NCI-H1436 (cell line): ENCODE data around the gene NAV1.

Experiments used
- DNase-seq: peaks from one replicate; lab custom pipeline; 2025; lab: John Stamatoyannopoulos, UW

NAV1 gene

DNA sequence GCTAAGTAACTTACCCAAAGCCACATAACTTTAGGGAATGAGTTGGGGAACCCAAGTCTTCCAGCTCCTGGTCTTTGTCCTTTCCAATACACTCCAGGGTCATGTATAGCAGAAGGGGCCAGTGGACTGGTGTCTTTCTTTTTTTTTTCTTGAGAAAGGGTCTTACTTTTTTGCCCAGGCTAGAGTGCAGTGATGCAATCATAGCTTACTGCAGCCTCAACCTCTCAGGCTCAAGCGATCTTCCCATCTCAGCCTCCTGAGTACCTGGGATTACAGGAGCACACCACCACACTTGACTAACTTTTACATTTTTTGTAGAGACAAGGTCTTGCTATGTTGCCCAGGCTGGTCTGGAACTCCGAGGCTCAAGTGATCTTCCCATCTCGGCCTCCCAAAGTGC lies 12.2 kb downstream of the NAV1 start:
- DNase-seq, result no peak

DNA sequence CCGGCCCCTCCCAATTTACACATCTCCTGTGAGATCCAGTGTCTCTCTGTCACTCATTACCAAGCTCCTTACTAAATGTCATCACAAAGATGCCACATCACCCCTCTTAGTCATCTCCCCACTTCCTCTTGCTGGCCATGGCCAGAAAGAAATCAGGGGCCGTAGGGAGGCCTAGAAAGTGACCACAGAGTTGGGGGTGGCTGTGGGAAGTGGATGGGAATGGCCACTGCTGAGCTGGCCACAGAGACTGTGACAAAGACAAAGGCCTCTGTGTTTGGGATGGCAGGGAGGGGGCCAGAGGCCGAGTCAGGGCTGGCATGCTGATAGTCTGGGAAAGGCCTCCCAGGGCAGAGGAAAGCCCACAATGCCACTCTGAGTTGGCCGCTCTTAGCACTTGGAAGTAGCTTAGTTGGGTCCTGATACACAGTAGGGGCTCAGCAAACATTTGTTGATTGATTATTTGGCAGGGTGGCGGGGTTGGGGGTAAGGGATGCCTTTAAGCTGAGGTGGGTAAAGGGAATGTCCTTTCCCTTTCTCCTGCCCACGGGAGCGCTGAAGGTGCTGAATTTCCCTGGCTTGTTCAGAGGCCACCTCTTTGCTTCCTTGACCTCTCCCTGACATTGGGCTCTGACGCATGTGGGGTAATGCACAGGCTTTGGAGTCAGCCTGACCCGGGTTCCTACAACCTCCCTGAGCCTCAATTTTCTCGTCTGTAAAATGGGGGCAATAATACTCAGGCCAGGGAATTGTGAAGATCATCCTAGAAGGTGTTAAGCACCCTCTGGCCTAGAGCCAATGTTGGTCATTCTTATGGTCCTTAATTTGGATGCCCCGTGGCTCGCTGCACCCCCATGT lies 13.2 kb downstream of the NAV1 start:
- DNase-seq, result no peak

DNA sequence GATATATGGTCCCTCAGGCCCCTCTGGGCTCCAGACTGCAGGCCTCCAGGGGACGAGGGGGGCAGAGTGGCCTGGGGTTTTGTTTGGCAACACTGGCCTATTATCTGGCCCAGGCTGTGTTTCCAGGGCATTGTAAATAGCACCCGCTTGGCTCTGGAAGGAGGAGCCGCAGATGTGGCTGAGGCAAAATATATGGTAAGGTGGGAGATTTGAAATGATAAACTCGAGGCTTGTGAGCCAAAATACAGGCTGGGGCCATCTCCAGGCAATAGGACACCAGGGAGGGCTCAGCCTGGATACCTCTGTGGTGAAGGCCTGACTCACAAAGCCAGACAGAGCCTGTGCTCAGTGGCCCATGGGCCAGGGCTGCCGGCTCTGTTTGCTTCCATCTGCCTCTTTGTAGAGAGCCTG lies 14.0 kb downstream of the NAV1 start:
- no peak for DNase-seq

DNA sequence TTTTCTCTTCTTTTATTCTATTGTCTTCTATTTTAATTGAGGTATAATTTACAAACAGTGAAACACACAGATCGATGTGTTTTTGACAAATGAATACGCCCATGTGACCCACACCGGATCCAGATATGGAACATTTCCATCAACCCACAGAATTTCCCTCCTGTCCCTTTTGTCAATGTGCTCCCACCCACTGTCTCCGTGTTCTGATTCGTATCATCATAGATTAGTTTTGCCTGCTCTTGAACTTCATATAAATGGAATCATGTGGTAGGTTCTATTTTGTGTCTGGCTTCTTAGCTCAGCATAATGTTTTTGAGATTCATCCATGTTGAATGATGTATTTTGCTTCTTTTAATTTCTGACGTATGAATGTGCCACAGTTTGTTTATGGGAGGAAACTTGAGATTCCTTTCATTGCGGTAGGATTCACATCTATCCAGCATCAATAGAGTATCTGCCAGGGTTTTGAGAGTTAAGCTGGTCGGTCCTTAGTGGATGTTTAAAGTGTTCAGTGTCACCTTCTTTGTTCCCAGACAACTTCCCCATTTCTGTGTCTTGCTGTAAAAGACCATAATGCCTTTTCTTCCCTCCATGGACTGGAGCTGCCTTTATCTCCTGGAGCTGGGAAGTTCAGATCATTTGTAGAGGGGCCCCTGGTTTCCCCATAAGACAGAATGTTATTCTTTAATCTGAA lies 14.7 kb downstream of the NAV1 start:
- no peak for DNase-seq

DNA sequence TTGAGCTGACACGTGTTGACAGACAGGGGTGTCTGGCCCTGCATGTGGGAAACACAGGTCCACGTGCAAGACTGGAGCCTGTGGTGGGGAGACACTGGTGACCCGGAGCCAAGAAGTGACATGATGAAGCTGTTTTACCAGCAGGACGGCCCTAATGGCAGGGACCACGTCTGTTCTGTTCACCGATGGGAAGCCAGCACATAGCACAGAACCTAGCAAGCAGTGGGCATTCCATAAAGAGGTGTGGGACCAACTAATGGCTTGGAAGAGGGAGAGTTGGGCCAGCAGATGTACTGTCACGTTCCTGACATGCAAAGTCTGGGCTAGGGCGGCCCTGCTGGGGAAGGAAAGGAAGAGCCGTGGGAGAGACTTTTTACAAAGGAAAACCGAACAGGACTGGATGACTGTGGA lies 15.3 kb downstream of the NAV1 start:
- no peak for DNase-seq

DNA sequence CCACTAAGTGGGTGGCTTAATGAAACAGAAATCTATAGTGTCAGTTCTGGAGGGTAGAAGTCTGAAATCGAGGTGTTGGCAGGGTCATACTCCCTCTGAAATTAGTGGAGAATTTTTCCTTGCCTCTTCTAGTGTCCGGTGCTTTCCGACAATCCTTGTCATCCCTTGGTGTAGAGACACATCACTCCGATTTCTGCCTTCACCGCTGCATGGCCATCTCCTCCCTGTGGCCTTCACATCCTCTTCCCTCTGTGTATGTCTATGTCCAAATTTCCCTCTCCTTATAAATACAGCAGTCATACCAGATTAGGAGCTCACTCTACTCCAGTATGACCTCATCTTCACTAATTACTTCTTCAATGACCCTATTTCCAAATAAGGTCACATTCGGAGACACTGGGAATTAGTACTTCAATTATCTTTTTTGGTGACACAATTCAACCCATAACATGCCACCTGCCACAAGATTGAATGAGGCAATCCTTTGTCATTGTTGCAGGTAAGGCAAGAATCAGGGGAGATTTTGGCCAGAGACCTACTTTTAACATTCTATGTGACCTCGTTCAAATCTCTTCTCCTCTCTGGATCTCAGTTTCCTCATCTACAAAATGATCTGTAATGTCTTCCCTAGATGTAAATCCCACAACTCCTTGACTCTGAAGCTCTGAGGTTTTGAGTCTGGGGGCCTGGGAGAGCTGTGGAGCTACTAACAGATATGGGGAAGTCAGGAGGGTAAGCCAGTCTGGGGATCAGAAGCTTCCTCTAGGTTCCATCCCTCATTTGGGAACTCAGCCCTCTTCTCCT lies 16.1 kb downstream of the NAV1 start:
- DNase-seq, result no peak

DNA sequence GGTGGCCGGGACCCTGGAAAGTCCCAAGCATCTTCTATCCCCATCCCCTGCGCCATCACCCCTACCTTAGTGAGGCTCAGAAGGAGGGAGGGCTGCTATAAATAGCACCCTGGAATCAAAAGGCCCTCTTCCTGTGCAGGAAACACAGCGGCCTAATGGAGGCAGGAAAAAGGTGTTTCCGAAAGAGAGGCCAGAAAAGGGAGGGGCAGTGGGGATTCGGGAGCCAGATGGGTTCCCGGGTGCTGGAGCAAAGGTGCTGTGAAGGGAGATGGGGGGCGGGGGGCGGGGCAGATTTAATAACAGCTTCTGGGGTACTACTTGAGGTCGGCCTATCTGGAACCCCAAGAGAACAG lies 16.6 kb downstream of the NAV1 start:
- no peak for DNase-seq

DNA sequence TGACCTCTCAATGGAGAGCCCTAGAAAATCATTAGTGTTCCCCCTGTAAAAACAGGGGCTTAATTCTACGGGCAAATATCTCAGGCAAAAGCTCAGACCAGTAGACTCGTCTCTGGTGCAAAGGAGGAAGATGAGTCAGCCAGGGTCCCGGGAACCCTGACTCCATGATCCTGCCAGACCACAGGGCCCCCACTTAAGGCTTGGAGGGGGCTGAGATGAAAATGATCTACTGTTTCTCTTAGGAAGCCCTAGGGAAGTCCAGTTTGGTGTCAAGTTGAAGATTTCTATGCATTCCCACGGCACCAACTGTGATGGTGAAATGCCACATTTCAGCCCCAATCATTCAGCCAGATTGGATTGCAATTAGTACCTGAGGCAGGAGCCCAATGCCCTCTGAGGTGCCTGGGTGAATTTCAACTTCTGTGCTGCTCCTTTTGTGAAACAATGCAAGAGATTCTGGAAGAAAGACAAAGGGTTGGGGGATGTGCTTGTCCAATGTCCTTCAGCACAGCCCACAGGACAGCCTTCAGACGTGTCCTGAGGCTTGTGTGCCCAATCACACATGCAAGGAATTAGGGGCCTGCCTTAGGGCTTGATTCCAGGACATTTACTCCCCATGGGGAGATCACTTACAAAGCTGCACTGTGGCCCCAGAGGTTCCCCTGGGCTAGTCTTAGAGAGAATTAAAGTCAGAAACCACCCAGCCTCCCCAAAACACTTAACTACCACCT lies 18.1 kb downstream of the NAV1 start:
- no peak for DNase-seq

DNA sequence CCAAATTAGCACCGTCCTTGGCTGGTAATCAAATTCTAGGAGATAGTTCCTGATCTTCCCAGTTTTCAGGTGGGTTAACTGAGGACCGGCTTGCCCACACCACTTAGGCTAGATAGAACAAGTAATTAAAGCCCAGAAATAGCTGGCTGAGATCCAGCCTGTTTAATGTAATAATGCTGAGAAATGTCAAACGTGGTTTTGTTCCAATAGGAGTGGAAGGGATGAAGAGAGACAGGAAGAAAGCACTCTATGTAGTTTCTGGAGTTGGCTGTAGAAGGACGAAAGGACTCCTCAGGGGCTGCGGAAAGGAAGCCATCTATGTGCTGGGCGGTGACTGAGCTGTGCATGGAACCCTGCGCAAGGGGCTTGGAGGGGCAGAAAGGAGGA lies 18.6 kb downstream of the NAV1 start:
- no peak for DNase-seq

DNA sequence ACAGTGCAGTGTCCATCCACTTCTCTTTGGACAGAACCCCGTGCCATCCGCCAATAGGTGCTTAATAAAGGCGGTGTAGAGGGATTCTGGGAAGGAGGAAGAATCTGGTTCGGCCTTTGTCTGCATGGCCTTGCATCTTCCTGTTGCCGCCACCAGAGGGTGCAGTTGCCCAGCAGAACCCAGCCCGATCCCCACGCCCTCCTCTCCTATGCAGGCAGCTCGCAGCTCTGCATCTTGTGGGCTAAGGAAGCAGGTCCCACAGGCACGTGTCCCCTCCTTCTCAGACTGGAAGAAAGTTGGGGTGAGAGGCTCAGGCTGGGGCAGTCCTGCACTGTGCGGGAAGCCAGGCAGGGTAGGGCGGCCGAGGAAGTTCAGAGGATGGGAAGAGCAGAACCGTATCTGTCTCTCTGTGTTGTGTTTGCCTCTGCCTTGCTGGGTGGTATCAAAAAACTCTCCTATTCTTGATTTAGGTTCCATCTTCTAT lies 20.8 kb downstream of the NAV1 start:
- DNase-seq, result peak; percentile 91

DNA sequence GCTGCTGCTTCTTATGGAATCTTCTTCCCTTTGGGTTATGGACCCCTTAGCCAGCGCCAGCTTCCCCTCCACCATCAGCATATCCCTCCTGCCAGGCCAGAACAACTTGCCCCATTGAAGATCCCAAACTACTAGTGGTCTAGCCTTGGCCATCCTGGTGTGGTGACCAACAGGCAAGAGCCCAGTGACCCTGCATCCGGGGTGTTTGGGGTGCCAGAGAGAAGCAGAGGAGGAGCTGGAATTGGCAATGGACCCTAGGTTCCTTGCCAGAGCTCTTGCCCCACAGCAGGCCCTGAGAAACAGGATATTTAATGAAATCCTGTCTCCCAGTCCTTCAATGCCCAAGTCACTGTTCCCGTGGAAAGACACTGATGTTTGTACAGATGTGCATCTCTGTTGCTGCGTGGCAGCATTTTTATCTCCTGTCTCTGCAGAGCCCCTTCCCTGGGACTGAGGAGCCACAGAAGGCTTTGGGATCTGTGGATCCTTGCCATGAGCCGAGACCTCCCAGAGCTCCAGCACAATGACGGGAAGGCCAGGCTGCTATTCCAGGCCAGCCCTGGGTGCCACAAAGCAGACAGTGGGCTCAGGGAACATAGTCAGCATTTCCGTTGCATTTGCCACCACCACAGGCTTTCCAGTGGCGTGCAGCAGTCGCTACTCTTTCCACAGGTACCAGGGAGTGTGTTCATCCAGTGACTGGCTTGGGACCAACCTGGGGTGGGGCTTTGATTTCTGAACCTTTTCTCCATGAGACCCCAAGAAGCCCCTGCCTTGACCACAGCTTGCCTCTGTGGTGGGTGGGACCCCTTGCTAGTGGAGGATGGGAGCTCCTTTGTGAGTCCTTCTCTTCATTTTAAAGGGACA lies 21.6 kb downstream of the NAV1 start:
- no peak for DNase-seq

DNA sequence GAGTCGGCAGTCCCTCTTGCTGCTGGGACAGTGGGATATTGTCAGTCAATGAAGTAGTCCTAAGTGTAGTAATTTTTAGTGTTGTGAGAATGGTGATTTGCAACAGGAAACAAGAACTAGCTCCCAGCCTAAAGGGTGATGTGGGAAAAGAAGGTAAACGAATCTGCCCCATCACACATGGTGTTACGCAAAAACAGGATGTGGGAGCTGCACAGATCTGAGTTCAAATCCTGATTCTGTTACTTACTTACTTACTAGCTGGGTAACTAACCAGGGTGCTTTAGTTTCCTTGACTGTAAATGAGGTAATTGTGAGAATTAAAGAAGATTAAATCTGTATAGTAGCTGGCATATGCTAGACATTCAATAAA lies 22.3 kb downstream of the NAV1 start:
- no peak for DNase-seq

DNA sequence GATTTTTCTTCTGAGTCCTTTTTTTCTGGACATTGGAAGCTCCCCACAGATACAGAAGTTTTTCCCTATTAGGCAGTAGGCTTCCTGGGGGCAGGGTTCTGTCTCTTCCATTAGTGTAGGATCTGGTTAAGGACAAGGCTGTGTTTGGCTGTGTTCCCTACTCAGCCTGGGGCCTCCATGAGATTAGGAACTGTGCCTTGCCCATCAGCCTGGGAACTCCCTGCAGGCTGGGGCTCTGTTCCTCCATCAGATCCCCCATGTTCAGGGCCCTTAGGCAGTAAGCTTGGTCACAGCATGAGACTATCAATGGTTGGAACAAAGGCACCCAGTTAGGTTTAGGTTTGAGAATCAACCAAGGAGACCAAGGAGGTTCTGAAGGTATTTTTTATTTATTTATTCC lies 22.7 kb downstream of the NAV1 start:
- DNase-seq, result no peak

DNA sequence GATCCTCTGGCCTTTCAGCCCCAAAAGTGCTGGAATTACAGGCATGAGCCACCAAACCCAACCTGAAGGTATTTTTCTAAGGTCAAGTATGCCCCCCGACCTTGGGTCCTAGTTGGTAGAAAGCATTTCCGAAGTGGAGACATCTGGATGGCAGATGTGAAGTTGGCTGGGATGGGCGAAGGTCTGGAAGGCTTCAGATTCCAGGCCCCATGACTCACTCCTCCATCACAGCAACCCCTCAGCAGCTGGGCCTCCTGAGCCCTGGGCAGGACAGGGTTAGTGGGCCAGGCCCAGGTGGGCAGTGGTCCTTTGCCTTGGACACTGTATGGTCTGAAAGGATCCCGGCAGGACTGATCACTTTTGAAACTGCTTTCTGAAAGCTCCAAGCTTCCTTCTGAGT lies 23.3 kb downstream of the NAV1 start:
- no peak for DNase-seq

DNA sequence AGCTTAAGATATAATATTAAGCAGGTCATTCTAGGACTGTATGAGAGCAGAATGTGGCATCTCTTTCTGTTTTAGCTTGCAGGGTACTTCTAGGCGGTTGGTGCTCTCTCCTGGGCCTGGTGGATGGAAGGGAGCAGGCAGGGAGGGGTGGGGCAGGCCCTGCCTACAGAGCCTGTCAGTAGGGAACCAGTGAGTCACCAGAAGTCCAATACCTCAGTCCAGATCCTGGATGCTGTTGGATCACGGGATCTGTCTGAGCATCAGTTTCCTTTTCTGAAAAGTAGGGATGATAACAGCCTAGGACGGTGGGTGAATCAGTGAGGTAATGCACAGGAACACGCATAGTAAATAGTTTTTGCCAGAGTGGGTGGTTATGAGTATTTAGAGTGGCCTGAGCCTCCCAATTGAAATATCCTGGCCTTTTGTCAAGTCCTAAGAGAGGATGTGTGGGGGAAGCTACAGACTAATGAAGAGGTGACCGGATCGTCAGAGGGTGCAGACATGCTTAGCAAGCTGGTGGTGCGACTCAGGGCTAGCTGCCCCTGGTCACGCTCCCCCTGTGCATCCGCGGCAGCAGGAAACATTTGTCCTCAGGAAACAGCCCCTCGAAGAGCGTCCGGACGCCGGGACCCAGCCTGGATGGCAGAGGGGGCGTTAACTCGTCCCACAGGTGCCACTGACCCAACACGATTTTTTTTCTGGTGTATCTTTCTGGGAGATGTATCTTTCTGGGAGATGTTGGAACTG lies 23.9 kb downstream of the NAV1 start:
- no peak for DNase-seq

DNA sequence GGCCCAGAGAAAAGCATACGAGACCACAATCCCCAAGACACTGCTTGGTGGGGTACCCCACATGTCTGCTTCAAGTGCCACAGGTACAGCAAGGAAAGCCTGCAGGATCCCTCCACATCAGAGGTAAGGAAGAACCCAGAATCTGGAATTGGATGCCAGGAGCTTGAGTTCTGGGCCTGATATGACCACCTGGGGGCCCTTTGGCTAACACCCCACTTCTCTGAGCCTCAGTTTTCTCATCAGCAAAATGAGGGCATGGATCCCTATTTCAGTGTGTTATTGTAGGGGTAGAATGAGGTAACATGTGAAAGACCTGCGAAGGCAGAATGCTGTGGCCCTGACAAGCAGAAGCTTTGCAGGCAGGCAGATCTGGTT lies 24.5 kb downstream of the NAV1 start:
- DNase-seq, result no peak

DNA sequence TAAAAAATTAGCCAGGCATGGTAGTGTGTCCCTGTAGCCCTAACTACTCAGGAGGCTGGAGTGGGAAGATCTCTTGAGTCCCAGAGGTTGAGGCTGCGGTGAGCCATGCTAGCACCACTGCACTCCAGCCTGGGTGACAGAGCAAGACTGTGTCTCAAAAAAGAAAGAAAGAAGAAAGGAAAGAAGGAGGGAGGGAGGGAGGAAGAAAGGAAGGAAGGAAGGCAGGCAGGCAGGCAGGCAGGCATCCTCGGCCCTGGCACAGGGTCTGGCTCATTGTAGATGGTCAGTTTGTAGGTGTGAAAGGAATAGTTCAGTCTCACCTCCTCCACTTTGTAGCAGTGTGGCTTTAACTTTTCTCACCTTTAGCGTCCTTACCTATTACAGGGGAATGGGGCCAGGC lies 25.0 kb downstream of the NAV1 start:
- DNase-seq, result no peak

DNA sequence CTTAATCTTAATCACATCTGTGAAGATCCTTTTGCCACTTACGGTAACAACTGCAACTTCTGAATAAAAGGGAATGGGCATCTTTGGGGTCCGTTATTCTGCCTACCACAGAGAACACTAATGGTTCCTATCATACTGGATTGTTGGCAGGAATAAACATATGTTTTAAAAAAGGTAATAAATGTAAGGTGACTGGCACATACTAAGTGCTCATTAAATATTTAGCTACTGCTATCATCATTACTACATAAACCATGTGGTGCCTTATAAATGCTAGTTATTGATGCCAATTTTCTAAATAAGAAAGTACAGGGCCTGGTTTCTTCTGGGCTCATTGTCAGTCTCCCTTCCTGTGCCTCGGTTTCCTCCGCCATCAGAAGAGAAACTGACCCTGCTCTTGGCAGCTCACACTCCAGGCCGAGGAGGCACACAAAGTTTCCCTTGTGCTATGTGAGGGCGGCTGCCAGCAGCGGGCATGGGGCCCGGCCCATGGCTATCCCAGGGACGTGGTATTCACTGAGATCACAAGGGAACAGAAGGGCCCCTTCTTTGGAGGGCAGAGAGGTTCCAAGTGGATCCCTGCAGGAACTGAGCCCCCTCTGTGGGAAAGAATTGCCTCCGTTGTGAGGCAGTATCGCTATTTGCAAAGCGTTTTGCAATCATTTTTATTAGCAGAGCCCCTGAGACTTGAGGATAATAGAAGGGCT lies 26.2 kb downstream of the NAV1 start:
- no peak for DNase-seq

DNA sequence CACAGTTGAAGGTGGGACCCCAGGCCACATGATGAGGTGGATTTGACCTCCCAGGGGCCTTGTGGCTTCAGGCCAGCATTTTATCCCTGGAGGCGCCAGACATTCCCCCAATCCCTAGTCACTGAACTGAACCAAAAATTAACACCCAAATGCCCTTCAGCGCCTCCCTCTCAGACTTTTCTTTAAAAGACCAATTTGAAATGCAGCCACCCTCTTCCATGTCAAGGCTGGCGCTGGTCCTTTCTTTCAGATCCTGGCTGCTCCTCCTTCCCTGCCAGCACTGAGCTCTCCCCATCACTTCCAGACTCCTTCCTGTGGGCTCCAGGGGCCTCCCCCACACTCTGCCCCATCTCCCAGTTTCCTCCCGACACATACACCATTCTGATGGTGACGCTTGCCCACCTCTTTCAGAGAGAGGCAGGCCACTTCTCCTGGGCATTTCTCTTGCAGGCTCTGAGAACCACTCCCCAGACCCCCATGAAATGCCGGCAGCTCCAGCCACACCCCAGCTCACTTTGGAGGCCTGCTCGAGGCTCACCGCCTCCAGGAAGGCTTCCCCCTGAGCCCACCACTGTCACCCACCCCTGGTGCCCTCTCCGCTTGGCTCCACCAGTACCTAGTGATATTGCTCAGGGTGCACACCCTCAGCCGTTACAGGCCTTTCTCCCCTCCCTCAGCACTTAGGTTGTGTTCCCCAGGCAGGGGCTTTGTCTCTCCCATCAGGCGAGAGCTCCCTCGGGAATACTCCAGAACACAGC lies 27.0 kb downstream of the NAV1 start:
- DNase-seq, result peak; percentile 18
